Measurements from ENCODE around the gene PSMB5.

The PSMB5 gene

GRCh38 chr14:22987291-22987690, 47.4 kb downstream of the PSMB5 start:
- no peak for DNase-seq (ENCODE audit: low spot score)

GRCh38 chr14:22986508-22987054, 48.1 kb downstream of the PSMB5 start:
- DNase-seq (ENCODE audit: low spot score): peak; percentile 80

GRCh38 chr14:22985894-22986507, 48.7 kb downstream of the PSMB5 start:
- no peak for DNase-seq (ENCODE audit: low spot score)

GRCh38 chr14:22984959-22985658, 49.6 kb downstream of the PSMB5 start:
- no peak for DNase-seq (ENCODE audit: low spot score)

- peak; percentile 93 for DNase-seq (ENCODE audit: low spot score)
Measured at GRCh38 chr14:22982477-22983245, 52.0 kb downstream of the PSMB5 start, which contains the start of gene AJUBA. AJUBA (minus strand) TSS chr14:22982551; CDS start chr14:22982266, 285 bp downstream.

- DNase-seq (ENCODE audit: low spot score): no peak
Measured at GRCh38 chr14:22981876-22982476, 52.7 kb downstream of the PSMB5 start.

- no peak for DNase-seq (ENCODE audit: low spot score)
Measured at GRCh38 chr14:22981090-22981875, 53.4 kb downstream of the PSMB5 start.

- peak; percentile 72 for DNase-seq (ENCODE audit: low spot score)
Measured at GRCh38 chr14:22980672-22981089, 54.0 kb downstream of the PSMB5 start.

- no peak for DNase-seq (ENCODE audit: low spot score)
Measured at GRCh38 chr14:22979748-22980392, 54.8 kb downstream of the PSMB5 start.

- no peak for DNase-seq (ENCODE audit: low spot score)
Measured at GRCh38 chr14:22978981-22979671, 55.6 kb downstream of the PSMB5 start.

GRCh38 chr14:22978487-22978837, 56.2 kb downstream of the PSMB5 start:
- no peak for DNase-seq (ENCODE audit: low spot score)

GRCh38 chr14:22977684-22978486, 56.8 kb downstream of the PSMB5 start:
- peak; percentile 80 for DNase-seq (ENCODE audit: low spot score)

GRCh38 chr14:22977434-22977683, 57.3 kb downstream of the PSMB5 start:
- DNase-seq (ENCODE audit: low spot score): no peak

- peak; percentile 68 for DNase-seq (ENCODE audit: low spot score)
Measured at GRCh38 chr14:22976620-22977433, 57.9 kb downstream of the PSMB5 start.

Data from HuH-7 (cell line).